Measurements from ENCODE around the gene PRELID2.

Gene PRELID2

DNA sequence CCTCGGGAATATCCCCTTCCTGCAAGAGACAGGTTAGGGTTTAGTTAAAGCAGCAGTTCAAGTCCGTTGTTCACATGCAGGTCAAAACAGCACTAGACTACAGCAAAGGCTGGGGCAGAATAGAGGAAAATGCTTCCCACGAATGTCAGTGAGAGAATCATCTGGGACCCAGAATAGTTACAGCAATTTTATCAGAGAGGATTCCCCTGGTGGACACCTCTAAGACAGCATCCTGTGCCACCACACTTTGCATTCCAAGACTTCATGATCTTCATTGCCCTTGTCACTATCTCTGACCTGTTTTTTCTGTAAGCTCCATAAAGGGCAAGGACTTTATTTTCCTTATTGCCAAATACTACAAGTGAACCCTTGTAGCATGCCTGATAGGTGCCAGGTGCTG, 24.8 kb upstream of the PRELID2 start:
- Histone ChIP-seq H2AK5ac (ENCODE audit: low read depth, low read length) (no peak overlapping the region), H2BK12ac (ENCODE audit: low read length) (no peak overlapping the region), H3K4me2 (ENCODE audit: insufficient read depth, low read length, poor library complexity, severe bottlenecking) (no peak overlapping the region), H4K8ac (ENCODE audit: low read depth, low read length) (no peak overlapping the region), H2BK120ac (ENCODE audit: low read depth, low read length) (no peak overlapping the region), H3K9me3 (replicated peaks in 1 of 2; ENCODE audit: control insufficient read depth in 2 of 2, insufficient read depth in 1 of 2, low read depth in 1 of 2, low read length in 2 of 2) (no peaks in the 10 kb centered on the region), H3K4me3 (ENCODE audit: low read length in 2 of 2) (no peak overlapping the region), H2BK15ac (ENCODE audit: low read length) (no peak overlapping the region), H3K36me3 (replicated peaks in 1 of 2; ENCODE audit: control insufficient read depth in 2 of 2, insufficient read depth in 2 of 2, low read length in 2 of 2) (no peaks in the 10 kb centered on the region), H3K23ac (ENCODE audit: low read depth, low read length, poor library complexity) (no peak overlapping the region), H3K18ac (ENCODE audit: low read length) (no peak overlapping the region), H4K91ac (ENCODE audit: low read depth, low read length, poor library complexity) (no peak overlapping the region), H2AFZ (ENCODE audit: low read length) (no peak overlapping the region), H3K4me1 (ENCODE audit: control insufficient read depth in 2 of 2, insufficient read depth in 1 of 2, low read depth in 1 of 2, low read length in 2 of 2) (peaks cover 0 to 7% of the 10 kb centered on the region in 2 donors), H3K27me3 (ENCODE audit: control insufficient read depth in 3 of 3, insufficient read depth in 3 of 3, low read depth in 1 of 3, low read length in 3 of 3) (peaks cover 0 to 9% (median 0%) of the 10 kb centered on the region in 3 experiments), H3K27ac (replicated peaks; ENCODE audit: low read length) (no peak overlapping the region), H3K79me1 (ENCODE audit: low read depth, low read length) (no peaks in the 10 kb centered on the region), H3K4ac (ENCODE audit: low read length) (no peak overlapping the region), H2BK5ac (ENCODE audit: low read length) (no peak overlapping the region), H3K9ac (ENCODE audit: low read depth, low read length, poor library complexity) (no peak overlapping the region), H3K14ac (ENCODE audit: low read length) (no peak overlapping the region)
- no peak for DNase-seq (ENCODE audit: low spot score)
- no CpG with 5 or more reads among the region's 3 CpGs for WGBS, 2 donors (ENCODE audit: extremely low coverage in 2 of 2, insufficient read length in 2 of 2, insufficient replicate concordance in 1 of 2)

DNA sequence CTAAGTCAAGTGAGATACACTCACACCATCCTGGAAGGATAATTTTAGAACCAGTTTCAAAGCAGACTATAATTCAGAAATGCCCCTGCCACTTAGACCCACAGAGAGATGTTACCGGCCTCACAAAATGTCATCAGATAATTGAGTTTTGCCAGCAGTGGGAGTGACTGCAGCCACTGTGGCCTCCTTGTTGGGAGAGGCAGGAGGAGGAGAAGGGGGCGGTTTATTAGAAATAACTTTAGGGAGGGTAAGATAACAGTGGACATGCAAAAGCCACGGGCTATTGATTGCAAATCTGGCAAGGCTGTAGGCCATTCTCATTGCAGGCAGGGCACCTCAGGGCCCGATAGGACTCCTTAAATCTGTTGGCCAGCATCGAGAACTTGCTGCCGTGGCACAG, 24.3 kb upstream of the PRELID2 start:
- no peak overlapping the region for H3K4ac ChIP-seq (ENCODE audit: low read length)
- H3K4me1 ChIP-seq (ENCODE audit: control insufficient read depth in 2 of 2, insufficient read depth in 1 of 2, low read depth in 1 of 2, low read length in 2 of 2) = peaks cover 0 to 7% of the 10 kb centered on the region in 2 donors
- DNase-seq (ENCODE audit: low spot score) = no peak
- H3K79me1 ChIP-seq (ENCODE audit: low read depth, low read length) = no peaks in the 10 kb centered on the region
- no peak overlapping the region for H3K27ac ChIP-seq (replicated peaks; ENCODE audit: low read length)
- H2AFZ ChIP-seq (ENCODE audit: low read length) = no peak overlapping the region
- peaks cover 0 to 9% (median 0%) of the 10 kb centered on the region in 3 experiments for H3K27me3 ChIP-seq (ENCODE audit: control insufficient read depth in 3 of 3, insufficient read depth in 3 of 3, low read depth in 1 of 3, low read length in 3 of 3)
- no peak overlapping the region for H4K91ac ChIP-seq (ENCODE audit: low read depth, low read length, poor library complexity)
- no peak overlapping the region for H2BK15ac ChIP-seq (ENCODE audit: low read length)
- H3K4me2 ChIP-seq (ENCODE audit: insufficient read depth, low read length, poor library complexity, severe bottlenecking) = no peak overlapping the region
- no peak overlapping the region for H2BK120ac ChIP-seq (ENCODE audit: low read depth, low read length)
- no peak overlapping the region for H3K18ac ChIP-seq (ENCODE audit: low read length)
- H3K9ac ChIP-seq (ENCODE audit: low read depth, low read length, poor library complexity) = no peak overlapping the region
- no peak overlapping the region for H2BK5ac ChIP-seq (ENCODE audit: low read length)
- no peak overlapping the region for H4K8ac ChIP-seq (ENCODE audit: low read depth, low read length)
- WGBS, 2 donors (ENCODE audit: extremely low coverage in 2 of 2, insufficient read length in 2 of 2, insufficient replicate concordance in 1 of 2) = no CpG with 5 or more reads among the region's 6 CpGs
- H3K23ac ChIP-seq (ENCODE audit: low read depth, low read length, poor library complexity) = no peak overlapping the region
- H2BK12ac ChIP-seq (ENCODE audit: low read length) = no peak overlapping the region
- no peak overlapping the region for H3K14ac ChIP-seq (ENCODE audit: low read length)
- no peak overlapping the region for H3K4me3 ChIP-seq (ENCODE audit: low read length in 2 of 2)
- H3K36me3 ChIP-seq (replicated peaks in 1 of 2; ENCODE audit: control insufficient read depth in 2 of 2, insufficient read depth in 2 of 2, low read length in 2 of 2) = no peaks in the 10 kb centered on the region
- no peaks in the 10 kb centered on the region for H3K9me3 ChIP-seq (replicated peaks in 1 of 2; ENCODE audit: control insufficient read depth in 2 of 2, insufficient read depth in 1 of 2, low read depth in 1 of 2, low read length in 2 of 2)
- H2AK5ac ChIP-seq (ENCODE audit: low read depth, low read length) = no peak overlapping the region

DNA sequence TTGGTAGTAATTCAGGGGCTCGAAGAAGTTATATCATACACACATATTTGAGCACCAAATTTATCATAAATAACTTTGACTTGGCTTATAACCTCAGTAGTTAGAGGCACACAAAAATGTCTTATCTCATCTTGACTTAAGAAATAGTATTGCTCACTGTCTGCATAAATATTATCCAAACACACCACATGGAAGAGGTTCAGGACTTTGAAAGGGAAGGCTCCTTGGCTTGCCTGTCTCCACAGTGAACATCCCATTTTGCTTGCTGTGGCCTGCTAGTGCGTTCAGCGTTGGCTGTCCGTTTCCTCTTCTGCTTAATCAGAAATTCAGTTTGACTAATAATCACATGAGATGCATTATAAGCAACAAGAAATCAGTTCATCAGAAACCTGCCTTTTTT, 23.8 kb upstream of the PRELID2 start:
- no CpG with 5 or more reads among the region's 4 CpGs for WGBS, 2 donors (ENCODE audit: extremely low coverage in 2 of 2, insufficient read length in 2 of 2, insufficient replicate concordance in 1 of 2)
- H3K9me3 ChIP-seq (replicated peaks in 1 of 2; ENCODE audit: control insufficient read depth in 2 of 2, insufficient read depth in 1 of 2, low read depth in 1 of 2, low read length in 2 of 2) = no peaks in the 10 kb centered on the region

DNA sequence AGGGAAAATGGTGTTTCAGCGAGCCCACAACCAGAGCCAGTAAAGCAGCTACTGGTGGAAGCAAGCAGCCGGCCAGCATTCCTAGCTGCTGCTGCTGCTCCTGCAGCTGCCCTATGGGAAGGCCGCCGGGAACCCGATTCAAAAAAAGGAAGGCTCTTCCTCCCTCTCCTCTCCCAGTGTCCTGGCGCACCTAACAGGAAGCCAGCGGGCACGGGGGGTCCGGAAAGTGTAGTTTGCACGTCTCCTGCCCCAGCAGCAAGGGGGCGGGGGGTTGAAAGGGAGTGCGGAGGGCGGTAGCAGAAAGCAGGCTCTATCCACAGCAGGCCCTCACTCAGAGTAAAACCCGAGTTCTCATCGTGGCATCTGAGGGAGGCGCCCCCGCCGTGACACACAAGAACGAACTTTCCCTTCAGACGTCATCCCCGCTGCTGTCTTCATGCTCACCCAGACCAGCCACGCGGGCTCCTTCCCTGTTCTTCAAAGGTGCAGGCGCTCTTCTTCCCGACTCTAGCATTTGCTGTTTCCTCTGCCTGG, 21.2 kb upstream of the PRELID2 start:
- Histone ChIP-seq H3K23ac (ENCODE audit: low read depth, low read length, poor library complexity) (peak overlapping the region; percentile 10), H2BK15ac (ENCODE audit: low read length) (peak overlapping the region; percentile 74), H3K27ac (replicated peaks; ENCODE audit: low read length) (no peak overlapping the region), H3K79me1 (ENCODE audit: low read depth, low read length) (no peaks in the 10 kb centered on the region), H3K9me3 (replicated peaks in 1 of 2; ENCODE audit: control insufficient read depth in 2 of 2, insufficient read depth in 1 of 2, low read depth in 1 of 2, low read length in 2 of 2) (no peaks in the 10 kb centered on the region), H2BK120ac (ENCODE audit: low read depth, low read length) (no peak overlapping the region), H3K4me3 (ENCODE audit: low read length in 2 of 2) (peak overlapping the region in 1 of 2 donors; percentile 34), H4K8ac (ENCODE audit: low read depth, low read length) (no peak overlapping the region), H3K9ac (ENCODE audit: low read depth, low read length, poor library complexity) (peak overlapping the region; percentile 75), H2BK12ac (ENCODE audit: low read length) (no peak overlapping the region), H3K4ac (ENCODE audit: low read length) (no peak overlapping the region), H3K27me3 (ENCODE audit: control insufficient read depth in 3 of 3, insufficient read depth in 3 of 3, low read depth in 1 of 3, low read length in 3 of 3) (peaks cover 0 to 4% (median 0%) of the 10 kb centered on the region in 3 experiments), H2AFZ (ENCODE audit: low read length) (peak overlapping the region; percentile 92), H3K14ac (ENCODE audit: low read length) (no peak overlapping the region), H2AK5ac (ENCODE audit: low read depth, low read length) (no peak overlapping the region), H4K91ac (ENCODE audit: low read depth, low read length, poor library complexity) (no peak overlapping the region), H3K4me2 (ENCODE audit: insufficient read depth, low read length, poor library complexity, severe bottlenecking) (peak overlapping the region; percentile 51), H2BK5ac (ENCODE audit: low read length) (no peak overlapping the region), H3K36me3 (replicated peaks in 1 of 2; ENCODE audit: control insufficient read depth in 2 of 2, insufficient read depth in 2 of 2, low read length in 2 of 2) (no peaks in the 10 kb centered on the region), H3K4me1 (ENCODE audit: control insufficient read depth in 2 of 2, insufficient read depth in 1 of 2, low read depth in 1 of 2, low read length in 2 of 2) (peaks cover 0 to 7% of the 10 kb centered on the region in 2 donors), H3K18ac (ENCODE audit: low read length) (peak overlapping the region; percentile 86)
- no CpG with 5 or more reads among the region's 25 CpGs for WGBS, 2 donors (ENCODE audit: extremely low coverage in 2 of 2, insufficient read length in 2 of 2, insufficient replicate concordance in 1 of 2)
- peak; percentile 26 for DNase-seq (ENCODE audit: low spot score)

More for the DNA sequence above, 23.8 kb upstream of the PRELID2 start:
- Histone ChIP-seq H3K23ac (ENCODE audit: low read depth, low read length, poor library complexity) (no peak overlapping the region), H3K4me1 (ENCODE audit: control insufficient read depth in 2 of 2, insufficient read depth in 1 of 2, low read depth in 1 of 2, low read length in 2 of 2) (peaks cover 0 to 7% of the 10 kb centered on the region in 2 donors), H3K36me3 (replicated peaks in 1 of 2; ENCODE audit: control insufficient read depth in 2 of 2, insufficient read depth in 2 of 2, low read length in 2 of 2) (no peaks in the 10 kb centered on the region), H3K4ac (ENCODE audit: low read length) (no peak overlapping the region), H3K4me3 (ENCODE audit: low read length in 2 of 2) (no peak overlapping the region), H4K91ac (ENCODE audit: low read depth, low read length, poor library complexity) (no peak overlapping the region), H3K9ac (ENCODE audit: low read depth, low read length, poor library complexity) (no peak overlapping the region), H3K4me2 (ENCODE audit: insufficient read depth, low read length, poor library complexity, severe bottlenecking) (no peak overlapping the region), H4K8ac (ENCODE audit: low read depth, low read length) (no peak overlapping the region), H2BK5ac (ENCODE audit: low read length) (no peak overlapping the region), H2BK120ac (ENCODE audit: low read depth, low read length) (no peak overlapping the region), H3K27me3 (ENCODE audit: control insufficient read depth in 3 of 3, insufficient read depth in 3 of 3, low read depth in 1 of 3, low read length in 3 of 3) (peaks cover 0 to 9% (median 0%) of the 10 kb centered on the region in 3 experiments), H2BK15ac (ENCODE audit: low read length) (no peak overlapping the region), H3K79me1 (ENCODE audit: low read depth, low read length) (no peaks in the 10 kb centered on the region), H2AFZ (ENCODE audit: low read length) (no peak overlapping the region), H2AK5ac (ENCODE audit: low read depth, low read length) (no peak overlapping the region), H3K18ac (ENCODE audit: low read length) (no peak overlapping the region), H2BK12ac (ENCODE audit: low read length) (no peak overlapping the region), H3K14ac (ENCODE audit: low read length) (no peak overlapping the region), H3K27ac (replicated peaks; ENCODE audit: low read length) (no peak overlapping the region)
- no peak for DNase-seq (ENCODE audit: low spot score)
